Adipocyte (in vitro differentiated cells): ENCODE measurements around the gene ZNF471.

Experiments
- DNase-seq: peaks from one replicate; pipeline ENCODE4 v3.0.0-alpha.2; 2015; ENCODE audit warnings: low read depth
- H3K27me3 ChIP-seq: replicated peaks from 2 replicates; pipeline ENCODE4 v1.7.0; 2013; ENCODE audit warnings: mild to moderate bottlenecking, low read length, moderate library complexity; ENCODE audit not compliant: control insufficient read depth, insufficient read depth
- H3K36me3 ChIP-seq: 2 replicates; pipeline ENCODE4 v1.7.0; 2013; ENCODE audit warnings: low read length, mild to moderate bottlenecking, moderate library complexity; ENCODE audit not compliant: control insufficient read depth, insufficient read depth, severe bottlenecking
- H3K4me1 ChIP-seq: 2 replicates; pipeline ENCODE4 v1.7.0; 2013; ENCODE audit warnings: mild to moderate bottlenecking, low read length, moderate library complexity; ENCODE audit not compliant: control insufficient read depth, insufficient read depth
- H3K4me3 ChIP-seq: 2 replicates; pipeline ENCODE4 v1.7.0; 2013; ENCODE audit warnings: mild to moderate bottlenecking, low read length, moderate library complexity
- H3K9ac ChIP-seq: 2 replicates; pipeline ENCODE4 v1.7.0; 2013; ENCODE audit warnings: mild to moderate bottlenecking, low read length, moderate library complexity
- H3K9me3 ChIP-seq: 2 replicates; pipeline ENCODE4 v1.7.0; 2013; ENCODE audit warnings: mild to moderate bottlenecking, low read length, moderate library complexity; ENCODE audit not compliant: control insufficient read depth

Gene ZNF471

DNA sequence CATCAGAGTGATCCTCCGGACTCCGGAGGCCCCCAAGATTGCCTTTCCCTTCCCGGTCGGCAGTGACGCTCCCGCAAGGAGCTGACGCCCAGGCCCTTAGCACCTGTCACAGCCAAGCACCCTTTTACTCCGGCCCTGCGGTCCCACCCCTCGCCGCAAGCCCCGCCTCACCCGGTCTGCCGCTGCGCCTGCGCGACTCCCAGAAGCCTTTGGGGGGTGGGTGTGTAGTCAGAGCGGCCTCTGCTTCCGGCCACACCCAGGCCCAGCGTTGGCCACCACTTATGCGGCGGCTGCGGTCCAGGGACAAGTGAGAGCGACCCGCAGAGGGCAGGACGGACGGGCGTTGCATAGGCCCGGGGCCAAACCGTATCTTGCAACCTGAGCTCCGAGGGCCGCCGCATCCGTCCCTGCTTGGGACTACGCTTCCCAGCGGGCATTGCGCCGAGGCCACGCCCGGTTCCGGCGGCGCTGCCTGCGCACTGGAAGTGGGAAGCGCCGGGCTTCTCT, 30.7 kb downstream of the ZNF471 start:
- peak; percentile 95 for DNase-seq
- H3K9ac ChIP-seq, result peak overlapping the region; percentile 90
- H3K4me3 ChIP-seq, result peak overlapping the region; percentile 86
- peaks cover 78% of the 10 kb centered on the region for H3K9me3 ChIP-seq
- H3K36me3 ChIP-seq, result peaks cover 20% of the 10 kb centered on the region
- no peaks in the 10 kb centered on the region for H3K27me3 ChIP-seq
- peaks cover 7% of the 10 kb centered on the region for H3K4me1 ChIP-seq

DNA sequence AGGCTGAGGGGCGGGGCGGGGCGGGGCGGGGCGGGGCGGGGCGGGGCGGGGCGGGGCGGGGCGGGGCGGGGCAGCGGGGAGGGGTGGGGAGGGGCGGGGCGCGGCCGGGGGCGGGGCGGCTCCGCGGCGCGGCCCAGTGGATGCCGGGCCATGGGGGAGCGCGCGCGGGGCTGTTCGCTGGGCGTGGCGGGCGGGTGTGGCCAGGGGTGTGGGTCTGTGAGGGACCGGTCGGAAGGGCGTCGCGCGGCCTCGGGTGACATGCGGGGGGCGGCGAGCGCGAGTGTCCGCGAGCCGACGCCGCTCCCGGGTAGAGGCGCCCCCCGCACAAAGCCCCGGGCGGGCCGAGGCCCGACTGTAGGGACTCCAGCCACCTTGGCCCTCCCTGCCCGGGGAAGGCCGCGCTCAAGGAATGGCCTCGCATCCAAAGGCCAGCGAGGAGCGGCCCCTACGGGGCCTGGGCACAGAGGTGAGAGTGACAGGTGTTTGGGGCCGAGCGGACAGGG, 31.2 kb downstream of the ZNF471 start, which contains the start of gene ZFP28:
Gene ZFP28, plus strand, starts transcription at position 188 of the 503 bp plus-strand sequence. Its CDS starts 71 bp downstream, at position 259.
- Histone ChIP-seq H3K9ac (peak within 1 kb of the TSS; percentile 90), H3K36me3 (peaks cover 21% of the 10 kb centered on the region), H3K9me3 (peaks cover 77% of the 10 kb centered on the region), H3K4me3 (peak within 1 kb of the TSS; percentile 86), H3K27me3 (no peaks in the 10 kb centered on the region), H3K4me1 (peaks cover 7% of the 10 kb centered on the region)
- DNase-seq, result no peak

DNA sequence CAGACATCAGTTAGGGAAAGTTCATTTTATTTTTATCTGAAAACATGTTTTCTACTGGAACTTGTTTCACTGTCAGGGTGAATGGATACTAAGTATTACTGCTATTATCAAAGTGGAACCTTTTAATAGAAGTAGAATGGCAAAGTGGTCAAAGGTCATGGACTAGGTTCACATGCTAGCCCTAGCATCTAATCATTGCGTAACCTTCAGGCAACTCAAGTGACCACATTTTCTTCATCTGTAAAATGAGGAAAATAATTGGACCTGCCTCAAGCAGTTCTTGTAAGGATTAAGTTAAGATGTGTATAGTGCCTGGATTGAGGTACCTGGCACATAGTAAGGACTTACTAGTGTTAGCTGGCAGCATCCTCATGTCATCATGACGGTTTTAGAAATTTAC, 36.1 kb downstream of the ZNF471 start:
- peaks cover 83% of the 10 kb centered on the region for H3K9me3 ChIP-seq
- peaks cover 5% of the 10 kb centered on the region for H3K4me1 ChIP-seq
- H3K36me3 ChIP-seq, result peaks cover 68% of the 10 kb centered on the region
- DNase-seq, result no peak
- H3K27me3 ChIP-seq, result no peaks in the 10 kb centered on the region
- H3K4me3 ChIP-seq, result peak overlapping the region; percentile 10
- no peak overlapping the region for H3K9ac ChIP-seq

DNA sequence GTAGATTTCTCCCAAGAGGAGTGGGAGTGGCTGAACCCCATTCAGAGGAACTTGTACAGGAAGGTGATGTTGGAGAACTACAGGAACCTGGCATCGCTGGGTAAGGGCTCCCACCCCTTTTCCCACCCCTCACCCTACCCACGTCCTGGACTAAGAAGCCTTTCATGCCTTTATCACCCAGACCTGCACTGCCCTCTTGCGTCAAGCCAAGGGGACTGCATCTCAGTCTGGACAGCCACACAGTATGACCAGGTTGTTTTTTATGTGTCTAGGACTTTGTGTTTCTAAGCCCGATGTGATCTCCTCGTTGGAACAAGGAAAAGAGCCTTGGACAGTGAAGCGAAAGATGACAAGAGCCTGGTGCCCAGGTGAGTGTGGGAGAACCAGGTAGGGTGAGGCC, 39.9 kb downstream of the ZNF471 start:
- Histone ChIP-seq H3K9me3 (peaks cover 94% of the 10 kb centered on the region), H3K36me3 (peaks cover 90% of the 10 kb centered on the region)

DNA sequence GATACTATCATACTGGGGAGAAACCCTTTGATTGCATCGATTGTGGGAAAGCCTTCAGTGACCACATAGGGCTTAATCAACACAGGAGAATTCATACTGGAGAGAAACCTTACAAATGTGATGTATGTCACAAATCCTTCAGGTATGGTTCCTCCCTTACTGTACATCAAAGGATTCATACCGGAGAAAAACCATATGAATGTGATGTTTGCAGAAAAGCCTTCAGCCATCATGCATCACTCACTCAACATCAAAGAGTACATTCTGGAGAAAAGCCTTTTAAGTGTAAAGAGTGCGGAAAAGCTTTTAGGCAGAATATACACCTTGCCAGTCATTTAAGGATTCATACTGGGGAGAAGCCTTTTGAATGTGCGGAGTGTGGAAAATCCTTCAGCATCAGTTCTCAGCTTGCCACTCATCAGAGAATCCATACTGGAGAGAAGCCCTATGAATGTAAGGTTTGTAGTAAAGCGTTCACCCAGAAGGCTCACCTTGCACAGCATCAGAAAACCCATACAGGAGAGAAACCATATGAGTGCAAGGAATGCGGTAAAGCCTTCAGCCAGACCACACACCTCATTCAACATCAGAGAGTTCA, 46.7 kb downstream of the ZNF471 start:
- no peak overlapping the region for H3K9ac ChIP-seq
- peaks cover 98% of the 10 kb centered on the region for H3K9me3 ChIP-seq
- H3K36me3 ChIP-seq, result peaks cover 70% of the 10 kb centered on the region
- no peak for DNase-seq
- H3K4me3 ChIP-seq, result peak overlapping the region; percentile 77
- H3K4me1 ChIP-seq, result no peaks in the 10 kb centered on the region
- H3K27me3 ChIP-seq, result no peaks in the 10 kb centered on the region

More for the DNA sequence above, 39.9 kb downstream of the ZNF471 start:
- no peak for DNase-seq
- no peaks in the 10 kb centered on the region for H3K4me1 ChIP-seq
- no peak overlapping the region for H3K9ac ChIP-seq
- peak overlapping the region; percentile 67 for H3K4me3 ChIP-seq
- H3K27me3 ChIP-seq, result no peaks in the 10 kb centered on the region

DNA sequence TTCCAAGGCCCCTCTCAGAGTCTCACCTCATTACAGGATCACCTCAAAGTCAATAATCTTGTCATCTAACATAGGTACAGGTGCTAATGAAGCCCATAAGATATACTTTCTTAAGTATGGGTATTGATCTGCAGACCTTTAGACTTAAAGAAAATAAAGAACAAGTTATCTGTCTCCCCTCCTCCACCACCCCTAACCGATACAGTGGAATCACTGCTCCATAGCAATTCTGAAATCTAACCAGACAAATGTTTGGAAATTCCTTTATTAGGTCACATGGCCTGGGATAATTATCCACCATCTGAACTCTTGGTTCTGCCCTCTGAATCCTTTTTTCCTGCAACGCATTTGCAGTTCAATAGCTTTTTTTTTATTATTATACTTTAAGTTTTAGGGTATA, 55.1 kb downstream of the ZNF471 start:
- peaks cover 85% of the 10 kb centered on the region for H3K9me3 ChIP-seq
- peaks cover 1% of the 10 kb centered on the region for H3K4me1 ChIP-seq
- H3K36me3 ChIP-seq, result peaks cover 13% of the 10 kb centered on the region
- H3K4me3 ChIP-seq, result peak overlapping the region; percentile 47
- no peaks in the 10 kb centered on the region for H3K27me3 ChIP-seq
- DNase-seq, result no peak
- no peak overlapping the region for H3K9ac ChIP-seq

DNA sequence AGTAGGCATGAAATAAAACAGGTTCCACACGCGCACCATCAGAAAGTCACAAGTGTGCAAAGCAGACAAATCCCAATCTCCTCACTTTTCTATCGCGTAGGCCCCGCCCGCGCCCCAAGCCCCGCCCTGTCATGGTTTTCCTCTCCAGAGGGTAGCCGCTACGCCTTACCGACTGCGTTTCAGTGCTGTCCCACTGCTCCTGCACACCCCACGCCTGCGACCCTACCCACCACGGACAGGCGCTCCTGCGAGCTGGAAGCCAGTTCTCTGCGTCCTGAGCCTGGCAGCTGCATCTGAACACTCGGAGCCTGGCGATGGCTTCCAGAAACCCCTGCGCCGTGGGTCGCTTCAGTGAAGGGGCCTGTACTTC, 59.2 kb downstream of the ZNF471 start:
- peaks cover 46% of the 10 kb centered on the region for H3K36me3 ChIP-seq
- no peaks in the 10 kb centered on the region for H3K27me3 ChIP-seq
- H3K9ac ChIP-seq, result peak overlapping the region; percentile 94
- DNase-seq, result peak; percentile 59
- H3K4me3 ChIP-seq, result peak overlapping the region; percentile 96
- H3K4me1 ChIP-seq, result peaks cover 5% of the 10 kb centered on the region
- peaks cover 86% of the 10 kb centered on the region for H3K9me3 ChIP-seq

DNA sequence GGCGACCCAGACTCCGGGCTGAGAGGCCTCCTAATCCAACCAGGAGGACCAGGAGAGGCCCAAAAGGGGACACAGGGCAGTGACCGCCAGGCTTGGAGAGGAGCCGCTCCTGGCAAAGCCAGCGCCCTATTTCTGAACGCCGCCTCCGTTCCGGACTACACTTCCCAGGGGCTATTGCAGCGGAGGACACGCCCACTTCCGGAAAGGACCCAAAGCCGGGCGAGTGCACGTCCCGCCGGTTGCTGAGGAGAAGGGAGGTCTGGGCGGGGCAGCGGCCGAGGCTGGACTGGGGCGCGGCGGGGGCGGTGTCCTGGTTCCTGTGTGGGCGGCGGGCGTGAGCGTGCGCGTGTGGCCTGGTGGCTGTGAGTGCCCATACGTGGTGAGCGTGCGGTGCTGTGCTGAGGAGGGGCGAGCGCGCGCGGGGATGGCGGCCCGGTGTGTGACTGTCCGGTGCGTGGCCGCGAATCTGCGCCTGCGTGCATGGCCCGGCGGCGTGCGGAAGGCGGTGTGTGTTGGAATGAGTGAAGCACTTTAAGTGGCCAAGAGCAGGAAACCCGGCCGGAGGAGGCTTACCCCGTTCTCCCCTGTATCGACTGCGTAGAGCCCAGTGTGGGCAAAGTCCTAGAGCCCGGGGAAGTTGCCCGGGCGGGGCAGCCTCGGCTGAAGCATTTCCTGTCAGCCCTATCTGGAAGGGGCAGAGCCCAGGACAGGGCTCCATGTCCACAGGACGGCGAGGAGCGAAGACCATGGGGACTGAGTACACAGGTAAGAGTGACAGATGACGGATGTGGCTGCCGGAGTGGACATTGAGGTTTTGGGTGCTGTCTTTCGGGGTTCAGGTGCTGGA, 59.8 kb downstream of the ZNF471 start, which contains the start of gene ZNF470:
Gene ZNF470, plus strand, starts transcription at position 195 of the 847 bp plus-strand sequence. CDS start 2,844 bp downstream, outside the sequence.
- peak; percentile 98 for DNase-seq
- no peaks in the 10 kb centered on the region for H3K27me3 ChIP-seq
- H3K9ac ChIP-seq, result peak within 1 kb of the TSS; percentile 94
- peaks cover 5% of the 10 kb centered on the region for H3K4me1 ChIP-seq
- H3K9me3 ChIP-seq, result peaks cover 84% of the 10 kb centered on the region
- peaks cover 48% of the 10 kb centered on the region for H3K36me3 ChIP-seq
- peak within 1 kb of the TSS; percentile 96 for H3K4me3 ChIP-seq

DNA sequence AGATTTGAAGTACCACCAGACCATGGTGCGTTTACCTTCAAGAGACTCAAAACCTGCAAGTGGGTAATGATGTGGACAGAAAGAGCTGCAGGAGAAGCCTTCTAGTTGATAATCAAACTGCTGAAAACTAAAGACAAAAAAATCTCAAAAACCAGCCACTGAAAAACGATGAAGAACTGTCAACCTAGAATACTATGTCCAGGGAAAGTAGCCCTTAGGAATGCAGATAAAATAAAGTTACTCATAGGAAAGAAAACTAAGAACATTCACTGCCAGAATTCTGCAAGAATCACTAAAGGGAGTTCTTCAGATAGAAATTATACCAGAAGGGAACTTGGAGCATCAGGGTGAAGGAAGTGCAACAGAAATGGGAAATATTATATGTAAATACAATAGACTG, 64.9 kb downstream of the ZNF471 start:
- Histone ChIP-seq H3K9ac (no peak overlapping the region), H3K4me1 (peaks cover 5% of the 10 kb centered on the region), H3K36me3 (peaks cover 86% of the 10 kb centered on the region), H3K9me3 (peaks cover 95% of the 10 kb centered on the region), H3K27me3 (no peaks in the 10 kb centered on the region), H3K4me3 (peak overlapping the region; percentile 73)
- DNase-seq, result no peak

DNA sequence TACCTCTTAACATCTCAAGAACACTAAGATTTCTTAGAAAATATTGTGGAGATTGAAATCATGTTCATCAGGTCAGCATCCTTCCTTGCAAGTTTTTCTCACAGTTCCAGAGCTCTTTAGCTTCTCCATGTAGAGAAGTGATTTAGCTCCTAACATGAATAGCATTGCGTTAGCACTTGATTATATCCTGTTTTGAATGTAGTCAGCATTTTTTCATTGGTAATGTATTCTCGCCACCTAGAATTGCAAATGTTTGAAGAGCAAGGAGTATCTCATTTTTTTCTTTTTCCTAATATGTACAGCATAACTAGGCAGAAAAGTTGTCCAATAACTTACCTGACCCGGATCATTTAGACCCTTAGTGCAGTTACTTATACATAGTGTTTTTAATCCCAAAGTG, 66.3 kb downstream of the ZNF471 start:
- Histone ChIP-seq H3K9me3 (peaks cover 98% of the 10 kb centered on the region), H3K9ac (no peak overlapping the region), H3K36me3 (peaks cover 92% of the 10 kb centered on the region), H3K27me3 (no peaks in the 10 kb centered on the region), H3K4me1 (no peaks in the 10 kb centered on the region), H3K4me3 (peak overlapping the region; percentile 73)
- DNase-seq, result no peak
